Activated CD4-positive, CD25-positive, alpha-beta regulatory T cell treated with anti-CD3 and anti-CD28 coated beads, Interleukin-2, amount 50 U/mL, for 24 hours (primary cell): ENCODE data around the gene NUDT10.

Experiments
- ATAC-seq, 2 donors: fragments of 150-1000 bp; cut with Tn5 transposase; one replicate each; pipeline ENCODE4 v1.10.0; 2021; ENCODE audit warnings: mild to moderate bottlenecking in 1 of 2, moderate library complexity in 1 of 2

The NUDT10 gene

GRCh38 chrX:51332188-51332942 lies at the start of gene NUDT10:
Gene NUDT10 (plus strand): TSS chrX:51332822. CDS start chrX:51332966, 144 bp downstream.
- peak; percentile 57 to 68 for ATAC-seq

DNA sequence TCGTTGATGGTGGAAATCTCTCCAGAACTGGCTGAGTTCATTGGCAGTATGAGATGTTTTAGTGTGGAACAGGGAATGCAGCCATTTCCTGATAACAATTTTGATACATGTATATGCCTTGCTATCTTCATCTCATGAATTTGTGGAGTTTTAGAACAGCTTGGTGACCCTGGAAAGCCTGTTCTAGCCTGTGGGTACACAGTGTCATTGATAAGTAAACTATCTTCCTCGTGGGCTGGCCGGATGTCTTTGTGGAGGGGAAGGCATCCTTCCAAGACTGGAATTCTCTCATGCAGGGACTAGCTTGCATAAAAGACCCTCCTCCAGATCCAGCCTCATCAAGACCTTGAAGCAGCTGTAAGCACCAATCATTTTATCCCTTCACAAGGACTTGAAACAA lies 40.2 kb upstream of the NUDT10 start:
- ATAC-seq = no peak

DNA sequence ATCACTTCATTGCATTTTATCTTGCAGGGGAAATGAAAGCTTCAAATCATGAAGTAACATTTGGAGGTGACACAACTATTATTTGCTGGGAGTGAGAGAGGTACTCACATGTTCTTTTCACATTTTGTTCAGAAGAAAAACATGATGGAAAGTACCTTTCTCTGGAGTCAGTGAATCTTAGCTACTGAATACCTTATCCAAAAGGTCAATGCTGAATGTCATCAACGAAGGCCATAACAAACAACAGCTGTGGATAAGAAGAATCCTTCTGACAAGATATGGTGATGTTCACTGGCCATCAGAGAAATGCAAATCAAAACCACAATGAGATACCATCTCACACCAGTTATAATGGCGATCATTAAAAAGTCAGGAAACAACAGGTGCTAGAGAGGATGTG lies 36.5 kb upstream of the NUDT10 start:
- ATAC-seq = no peak

DNA sequence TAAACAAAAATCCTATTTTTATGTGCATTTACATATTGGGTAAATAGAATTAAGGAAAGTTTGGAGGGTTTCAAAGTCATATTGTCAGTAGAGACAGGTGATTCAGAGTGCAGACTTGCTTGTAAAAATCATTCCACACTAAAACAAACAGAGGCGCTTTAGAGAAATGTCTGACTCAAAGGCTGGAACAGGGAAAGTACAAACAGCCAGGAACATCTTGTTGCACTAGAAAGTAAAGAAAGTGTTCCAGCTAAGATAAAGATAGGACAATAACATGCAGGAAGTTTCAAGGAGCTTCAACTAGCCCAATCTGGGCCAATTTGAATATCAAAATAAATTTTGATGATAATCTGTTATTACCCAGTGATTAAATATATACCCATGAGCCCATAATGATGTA lies 16.4 kb upstream of the NUDT10 start:
- ATAC-seq = no peak

DNA sequence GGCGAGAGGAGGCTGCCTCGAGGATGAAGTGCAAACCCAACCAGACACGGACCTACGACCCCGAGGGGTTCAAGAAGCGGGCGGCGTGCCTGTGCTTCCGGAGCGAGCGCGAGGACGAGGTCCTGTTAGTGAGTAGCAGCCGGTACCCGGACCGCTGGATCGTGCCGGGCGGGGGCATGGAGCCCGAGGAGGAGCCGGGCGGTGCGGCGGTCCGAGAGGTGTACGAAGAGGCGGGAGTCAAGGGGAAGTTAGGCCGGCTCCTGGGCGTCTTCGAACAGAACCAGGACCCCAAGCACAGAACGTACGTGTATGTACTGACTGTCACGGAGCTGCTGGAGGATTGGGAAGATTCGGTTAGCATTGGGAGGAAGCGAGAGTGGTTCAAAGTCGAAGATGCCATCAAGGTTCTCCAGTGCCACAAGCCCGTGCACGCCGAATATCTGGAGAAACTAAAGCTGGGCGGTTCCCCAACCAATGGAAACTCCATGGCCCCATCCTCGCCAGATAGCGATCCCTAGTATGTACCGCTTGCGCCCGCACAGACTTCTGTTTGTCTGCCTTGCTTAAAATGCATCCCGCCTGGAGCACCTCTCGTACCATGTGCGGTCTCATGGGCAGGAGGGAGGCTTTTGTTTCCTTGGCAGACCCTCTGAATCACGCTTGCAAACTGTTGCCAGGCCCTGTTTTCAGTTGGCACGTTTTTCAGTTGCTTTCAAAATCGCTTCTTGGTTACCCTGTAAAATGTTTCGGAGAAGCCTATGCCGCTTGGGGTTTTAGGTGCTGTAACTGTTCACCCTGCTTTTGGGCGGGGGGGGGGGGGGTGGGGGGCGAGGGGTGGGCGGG lies 542 bp downstream of the NUDT10 start:
- peak in 1 of 2 donors; percentile 18 for ATAC-seq

- ATAC-seq = no peak
Measured at GRCh38 chrX:51334276-51334675, 1.7 kb downstream of the NUDT10 start.

DNA sequence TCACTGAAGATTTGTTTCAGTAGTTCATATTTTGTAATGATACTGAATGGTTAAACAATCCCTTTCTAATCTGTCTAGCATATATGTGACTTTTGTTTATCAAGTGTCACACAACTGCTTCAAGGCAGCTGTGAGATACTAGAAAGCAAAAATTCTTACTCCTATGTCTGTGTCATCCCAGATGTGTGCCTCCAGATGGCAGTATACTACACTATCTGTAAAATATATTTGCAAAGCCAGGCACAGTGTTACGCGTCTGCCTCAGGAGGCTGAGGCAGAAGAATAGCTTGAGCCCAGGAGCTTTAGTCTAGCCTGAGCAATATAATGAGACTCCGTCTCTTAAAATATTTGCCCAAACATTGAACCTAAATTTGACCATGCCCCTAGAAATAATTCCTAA lies 4.0 kb downstream of the NUDT10 start:
- ATAC-seq = peak; percentile 53 to 58

DNA sequence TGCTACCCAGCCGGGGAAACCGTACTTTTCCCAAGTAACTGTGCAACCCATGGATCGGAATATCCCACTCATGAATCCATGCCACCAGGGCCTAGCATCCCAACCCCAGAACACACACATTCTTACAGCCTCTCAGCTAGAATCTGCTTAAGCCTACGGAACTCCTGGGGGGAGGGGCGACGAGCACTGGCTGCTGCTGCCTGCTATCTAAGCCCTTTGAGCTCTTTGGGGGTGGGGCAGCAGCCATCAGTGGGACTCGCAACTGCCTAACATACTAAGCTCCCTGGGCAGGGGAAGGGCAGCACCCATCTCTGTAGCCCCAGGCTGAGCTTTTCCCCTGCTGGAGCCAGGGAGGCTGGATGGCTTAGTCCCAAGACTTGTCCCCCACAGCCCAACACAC lies 28.6 kb downstream of the NUDT10 start:
- no peak for ATAC-seq

DNA sequence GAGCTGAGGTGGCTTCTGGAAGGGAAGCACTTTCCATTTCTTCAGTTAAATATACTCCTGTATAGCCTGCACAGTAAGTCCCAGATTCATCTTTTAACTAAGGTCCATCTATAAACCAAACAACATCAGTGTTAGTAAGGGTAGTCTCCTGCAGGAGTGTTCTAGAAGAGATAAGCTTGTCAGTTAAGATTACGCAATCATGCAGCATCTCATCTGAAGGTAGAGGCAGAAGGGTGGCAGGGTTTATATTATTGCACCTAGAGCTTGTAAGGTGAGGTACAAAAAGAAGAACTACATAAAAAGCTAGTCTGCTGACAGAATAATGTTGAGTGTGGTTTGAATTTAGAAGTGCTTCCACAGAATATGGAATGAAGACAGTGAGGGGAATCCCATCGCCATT lies 44.0 kb downstream of the NUDT10 start:
- ATAC-seq = no peak
